Neural progenitor cell (in vitro differentiated cells): ENCODE data around the gene SNAI3. TPM values are rescaled to one million over a fixed set of nuclear protein-coding genes. Genes with fewer than 3 reads are reported as not detected.
A peak's percentile ranks its signal among the peaks of the same experiment; 100 is the strongest.

Experiments
- DNase-seq: peaks from one replicate; pipeline ENCODE4 v3.0.0-alpha.2; 2016; ENCODE audit warnings: low spot score
- H2AFZ ChIP-seq: fragments of 200-600 bp; sonication (generic); replicated peaks from 2 replicates; pipeline ENCODE4 v1.6.1; 2016; ENCODE audit warnings: antibody characterized with exemption
- H3F3A ChIP-seq: fragments of 200-600 bp; sonication (generic); 2 replicates; pipeline ENCODE4 v1.6.1; 2016; ENCODE audit warnings: antibody characterized with exemption, low read depth
- H3K27ac ChIP-seq: fragments of 200-600 bp; sonication (generic); 2 replicates; pipeline ENCODE4 v1.5.1; 2016; ENCODE audit warnings: mild to moderate bottlenecking
- H3K27me3 ChIP-seq: fragments of 200-600 bp; sonication (generic); 2 replicates; pipeline ENCODE4 v1.6.1; 2016; ENCODE audit warnings: mild to moderate bottlenecking, moderate library complexity
- H3K36me3 ChIP-seq: fragments of 200-600 bp; sonication (generic); 2 replicates; pipeline ENCODE4 v1.5.1; 2016
- H3K4me1 ChIP-seq: fragments of 200-600 bp; sonication (generic); 2 replicates; pipeline ENCODE4 v1.6.1; 2016; ENCODE audit warnings: mixed run types
- H3K4me2 ChIP-seq: fragments of 200-600 bp; sonication (generic); 2 replicates; pipeline ENCODE4 v1.6.1; 2016
- H3K4me3 ChIP-seq: fragments of 200-600 bp; sonication (generic); 2 replicates; pipeline ENCODE4 v1.5.1; 2016
- H3K79me2 ChIP-seq: fragments of 200-600 bp; sonication (generic); 2 replicates; pipeline ENCODE4 v1.6.1; 2016; ENCODE audit warnings: low read depth
- H3K9ac ChIP-seq: fragments of 200-600 bp; sonication (generic); 2 replicates; pipeline ENCODE4 v1.6.1; 2016
- H3K9me3 ChIP-seq: fragments of 200-600 bp; sonication (generic); 2 replicates; pipeline ENCODE4 v1.5.1; 2016; ENCODE audit warnings: low read depth
- H4K20me1 ChIP-seq: fragments of 200-600 bp; sonication (generic); 2 replicates; pipeline ENCODE4 v1.6.1; 2016; ENCODE audit warnings: low read depth
- H3K27ac Mint-ChIP-seq: 3 replicates; pipeline ENCODE4 v1.8.0; 2021; ENCODE audit warnings: mixed read lengths
- H3K27me3 Mint-ChIP-seq: 2 replicates; pipeline ENCODE4 v1.8.0; 2022; ENCODE audit warnings: low read depth, mild to moderate bottlenecking, inconsistent platforms, moderate library complexity, mixed read lengths; ENCODE audit not compliant: insufficient read depth
- H3K36me3 Mint-ChIP-seq: 3 replicates; pipeline ENCODE4 v1.8.0; 2021; ENCODE audit warnings: mixed read lengths
- H3K4me1 Mint-ChIP-seq: 3 replicates; pipeline ENCODE4 v1.8.0; 2021; ENCODE audit warnings: mixed read lengths
- H3K4me3 Mint-ChIP-seq: 3 replicates; pipeline ENCODE4 v1.8.0; 2021; ENCODE audit warnings: mild to moderate bottlenecking, moderate library complexity, mixed read lengths
- H3K9me3 Mint-ChIP-seq: 3 replicates; pipeline ENCODE4 v1.8.0; 2020; ENCODE audit warnings: mixed read lengths
- EZH2 ChIP-seq: fragments of 200-600 bp; sonication (generic); IDR thresholded peaks from 2 replicates; pipeline ENCODE4 v1.6.1; 2017; ENCODE audit warnings: antibody characterized with exemption, mild to moderate bottlenecking, moderate library complexity
- EZH2phosphoT487 ChIP-seq: fragments of 200-600 bp; sonication (generic); IDR thresholded peaks from 2 replicates; pipeline ENCODE4 v1.6.1; 2017; ENCODE audit warnings: antibody characterized with exemption
- total RNA-seq: library from RNA; depleted of rRNA; stranded (reverse); fragments of >200 nt; gene quantifications from 2 replicates; pipeline ENCODE4 v1.2.3, GENCODE V29; 2015; ENCODE audit warnings: low replicate concordance
- TF ChIP-seq, protein P1 (sequence below): fragments of 200-600 bp; sonication (generic); IDR thresholded peaks from 2 replicates; pipeline ENCODE4 v1.5.1; 2017; ENCODE audit warnings: antibody characterized with exemption, mild to moderate bottlenecking

Gene SNAI3
- total RNA-seq, 1 donor from 2014 or later, result not detected

DNA sequence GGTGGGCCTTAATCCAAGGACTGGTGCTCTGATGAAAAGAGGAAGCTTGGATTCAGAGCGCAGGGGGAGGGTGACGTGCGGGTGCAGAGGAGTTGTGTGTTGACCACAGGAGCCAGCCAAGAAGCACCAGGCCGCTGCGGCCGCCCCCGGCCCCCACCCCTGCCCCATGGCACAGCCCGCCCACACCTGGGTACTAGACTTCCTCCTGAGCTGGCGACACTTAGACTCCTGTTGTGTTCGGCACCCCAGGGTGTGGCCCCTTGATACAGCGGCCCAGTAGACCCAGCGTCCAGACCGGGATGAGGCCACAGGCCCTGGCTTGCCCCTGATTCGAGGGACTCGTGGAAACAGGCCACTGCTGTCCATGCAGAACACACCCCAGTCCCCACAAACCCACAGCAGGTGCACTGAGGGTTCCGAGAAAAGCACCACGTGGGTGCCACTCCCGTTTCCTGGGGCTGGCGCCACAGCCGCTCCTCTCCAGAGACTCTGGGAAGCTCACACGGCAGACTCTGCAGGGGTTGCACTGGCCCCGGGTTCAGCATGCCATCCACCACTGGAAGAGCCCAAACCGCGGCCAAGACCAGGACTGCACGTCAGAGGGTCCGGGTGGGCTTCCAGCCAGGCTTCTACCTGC, 5.7 kb upstream of the SNAI3 start:
- DNase-seq, result no peak
- peaks cover 24% of the 10 kb centered on the region for H3K27me3 ChIP-seq
- no peak overlapping the region for H3K4me2 ChIP-seq
- peaks cover 5% of the 10 kb centered on the region for H3F3A ChIP-seq
- no peak overlapping the region for H3K9ac ChIP-seq
- no peaks in the 10 kb centered on the region for H3K36me3 ChIP-seq
- Mint-ChIP-seq H3K27ac (no peak overlapping the region), H3K4me1 (no peaks in the 10 kb centered on the region), H3K36me3 (no peaks in the 10 kb centered on the region), H3K9me3 (no peaks in the 10 kb centered on the region), H3K4me3 (no peak overlapping the region), H3K27me3 (peaks cover 18% of the 10 kb centered on the region)
- H4K20me1 ChIP-seq, result peaks cover 3% of the 10 kb centered on the region
- no peak overlapping the region for H2AFZ ChIP-seq
- no peak overlapping the region for H3K27ac ChIP-seq
- no peaks in the 10 kb centered on the region for H3K9me3 ChIP-seq
- TF ChIP-seq, protein P1, sequence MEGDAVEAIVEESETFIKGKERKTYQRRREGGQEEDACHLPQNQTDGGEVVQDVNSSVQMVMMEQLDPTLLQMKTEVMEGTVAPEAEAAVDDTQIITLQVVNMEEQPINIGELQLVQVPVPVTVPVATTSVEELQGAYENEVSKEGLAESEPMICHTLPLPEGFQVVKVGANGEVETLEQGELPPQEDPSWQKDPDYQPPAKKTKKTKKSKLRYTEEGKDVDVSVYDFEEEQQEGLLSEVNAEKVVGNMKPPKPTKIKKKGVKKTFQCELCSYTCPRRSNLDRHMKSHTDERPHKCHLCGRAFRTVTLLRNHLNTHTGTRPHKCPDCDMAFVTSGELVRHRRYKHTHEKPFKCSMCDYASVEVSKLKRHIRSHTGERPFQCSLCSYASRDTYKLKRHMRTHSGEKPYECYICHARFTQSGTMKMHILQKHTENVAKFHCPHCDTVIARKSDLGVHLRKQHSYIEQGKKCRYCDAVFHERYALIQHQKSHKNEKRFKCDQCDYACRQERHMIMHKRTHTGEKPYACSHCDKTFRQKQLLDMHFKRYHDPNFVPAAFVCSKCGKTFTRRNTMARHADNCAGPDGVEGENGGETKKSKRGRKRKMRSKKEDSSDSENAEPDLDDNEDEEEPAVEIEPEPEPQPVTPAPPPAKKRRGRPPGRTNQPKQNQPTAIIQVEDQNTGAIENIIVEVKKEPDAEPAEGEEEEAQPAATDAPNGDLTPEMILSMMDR, result no peak
- TF ChIP-seq EZH2 (no peak), EZH2phosphoT487 (no peak)
- H3K4me3 ChIP-seq, result no peak overlapping the region
- peaks cover 3% of the 10 kb centered on the region for H3K4me1 ChIP-seq
- H3K79me2 ChIP-seq, result no peaks in the 10 kb centered on the region

DNA sequence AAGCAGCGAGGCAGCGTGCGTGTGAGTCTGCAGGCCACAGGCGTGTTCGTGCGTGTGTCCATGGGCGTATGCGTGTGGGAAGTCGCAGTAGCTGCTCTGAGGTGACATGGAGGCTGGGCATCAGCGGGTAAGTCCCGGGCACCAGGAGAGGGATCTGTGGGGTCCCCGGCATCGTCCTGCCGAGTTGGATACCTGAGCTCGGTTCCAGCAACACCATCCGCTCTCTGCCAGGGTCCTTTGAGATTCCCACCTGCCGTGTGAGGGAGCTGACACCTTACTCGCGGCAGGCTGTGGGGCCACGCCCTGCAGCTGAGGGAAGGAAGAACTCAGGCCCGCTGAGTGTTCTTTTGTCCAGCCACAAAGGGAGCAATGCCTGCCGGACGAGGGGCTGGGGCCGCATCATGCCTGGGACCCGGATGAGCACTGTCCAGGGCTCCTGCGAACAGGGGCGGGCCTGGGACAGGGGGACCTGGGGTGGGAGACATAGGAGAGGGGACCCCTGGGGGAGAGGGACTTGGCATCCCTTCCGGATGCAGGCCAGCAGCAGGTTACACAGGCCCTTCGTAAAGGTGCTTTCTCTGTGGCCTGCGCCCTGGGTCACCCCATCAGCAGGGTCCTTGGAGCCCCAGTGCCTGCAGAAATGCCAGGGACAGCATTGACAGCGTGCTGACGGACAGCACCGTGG, 5.0 kb upstream of the SNAI3 start:
- peak overlapping the region; percentile 65 for H3K27ac Mint-ChIP-seq
- no peaks in the 10 kb centered on the region for H3K9me3 Mint-ChIP-seq
- H3K4me2 ChIP-seq, result no peak overlapping the region
- no peak overlapping the region for H3K27ac ChIP-seq
- H3K9me3 ChIP-seq, result no peaks in the 10 kb centered on the region
- H3K36me3 ChIP-seq, result no peaks in the 10 kb centered on the region
- peaks cover 23% of the 10 kb centered on the region for H3K27me3 Mint-ChIP-seq
- no peaks in the 10 kb centered on the region for H3K36me3 Mint-ChIP-seq
- peaks cover 10% of the 10 kb centered on the region for H3F3A ChIP-seq
- no peak overlapping the region for H3K4me3 Mint-ChIP-seq
- peaks cover 31% of the 10 kb centered on the region for H3K27me3 ChIP-seq
- no peak overlapping the region for H3K9ac ChIP-seq
- TF ChIP-seq EZH2phosphoT487, result no peak
- TF ChIP-seq, protein P1, result no peak
- no peak for TF ChIP-seq EZH2
- H3K4me1 ChIP-seq, result peaks cover 8% of the 10 kb centered on the region
- no peak for DNase-seq
- H3K4me3 ChIP-seq, result no peak overlapping the region
- peaks cover 7% of the 10 kb centered on the region for H4K20me1 ChIP-seq
- H3K4me1 Mint-ChIP-seq, result no peaks in the 10 kb centered on the region
- H3K79me2 ChIP-seq, result no peaks in the 10 kb centered on the region
- no peak overlapping the region for H2AFZ ChIP-seq

DNA sequence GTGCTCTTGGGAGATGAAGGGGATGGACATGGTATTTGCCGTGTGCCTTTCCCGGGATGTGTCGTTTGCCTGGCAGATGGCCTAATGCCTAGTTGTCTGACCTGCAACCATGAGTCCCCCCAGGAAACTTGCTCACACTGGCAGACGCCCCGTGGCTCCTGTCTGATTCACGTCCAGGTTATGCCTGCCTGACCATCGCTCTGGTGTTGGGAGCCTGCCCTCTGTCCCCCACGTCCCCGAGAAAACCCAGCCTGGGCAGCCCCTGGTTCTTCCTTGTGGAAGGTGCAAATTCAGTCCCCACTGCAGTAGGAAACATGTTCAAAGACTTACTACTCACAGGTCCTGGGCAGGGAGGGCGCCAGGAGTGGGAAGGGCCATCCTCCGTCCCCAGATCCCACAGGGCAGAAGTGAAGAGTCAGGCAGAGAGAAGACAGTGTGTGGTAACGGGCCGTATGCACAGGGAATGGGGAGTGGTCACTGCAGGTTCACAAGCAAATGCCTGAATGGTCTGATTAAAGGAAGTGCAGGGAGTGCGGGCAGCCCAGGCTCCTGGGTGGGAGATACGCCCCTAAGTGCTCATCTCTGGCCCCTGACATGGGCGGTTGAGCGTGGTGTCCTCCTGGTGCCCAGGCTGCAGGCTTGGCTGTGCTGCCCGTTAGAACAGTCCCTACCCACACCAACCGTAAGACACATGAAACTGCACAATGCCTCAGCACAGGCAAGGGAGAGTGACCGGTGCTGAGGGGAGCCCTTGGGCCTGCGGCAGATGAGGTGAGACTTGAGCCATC, 4.2 kb upstream of the SNAI3 start:
- peak overlapping the region; percentile 65 for H3K27ac Mint-ChIP-seq
- Histone ChIP-seq H3K9me3 (no peaks in the 10 kb centered on the region), H3K27me3 (peaks cover 38% of the 10 kb centered on the region), H2AFZ (no peak overlapping the region), H3K9ac (no peak overlapping the region), H3K4me1 (peaks cover 13% of the 10 kb centered on the region), H4K20me1 (peaks cover 7% of the 10 kb centered on the region), H3K79me2 (no peaks in the 10 kb centered on the region), H3F3A (peaks cover 10% of the 10 kb centered on the region), H3K27ac (no peak overlapping the region), H3K4me3 (no peak overlapping the region), H3K4me2 (no peak overlapping the region), H3K36me3 (no peaks in the 10 kb centered on the region)
- H3K27me3 Mint-ChIP-seq, result peaks cover 23% of the 10 kb centered on the region
- DNase-seq, result no peak
- no peak overlapping the region for H3K4me3 Mint-ChIP-seq
- no peaks in the 10 kb centered on the region for H3K9me3 Mint-ChIP-seq
- no peak for TF ChIP-seq EZH2
- TF ChIP-seq, protein P1, result no peak
- no peak for TF ChIP-seq EZH2phosphoT487
- no peaks in the 10 kb centered on the region for H3K36me3 Mint-ChIP-seq
- no peaks in the 10 kb centered on the region for H3K4me1 Mint-ChIP-seq
